T47D (cell line): Measurements from ENCODE around the gene UBE2E3.

Source experiments
- DNase-seq, 2 experiments: peaks; one replicate each; pipeline versions ENCODE4 v3.0.0 to v3.0.0-alpha.2; 2011 to 2012; ENCODE audit warnings: low read depth in 1 of 2, low spot score in 1 of 2
- JUND ChIP-seq: IDR thresholded peaks from 2 replicates; pipeline ENCODE4 v1.6.1; 2012; ENCODE audit warnings: low read depth
- in situ Hi-C: cut with HindIII; loops from 2 replicates; pipeline ENCODE4 v1.10.0; 2016; ENCODE audit warnings: low sequenced_read_pairs, low pct_unique_long_range_greater_than_20kb

UBE2E3 gene

DNA sequence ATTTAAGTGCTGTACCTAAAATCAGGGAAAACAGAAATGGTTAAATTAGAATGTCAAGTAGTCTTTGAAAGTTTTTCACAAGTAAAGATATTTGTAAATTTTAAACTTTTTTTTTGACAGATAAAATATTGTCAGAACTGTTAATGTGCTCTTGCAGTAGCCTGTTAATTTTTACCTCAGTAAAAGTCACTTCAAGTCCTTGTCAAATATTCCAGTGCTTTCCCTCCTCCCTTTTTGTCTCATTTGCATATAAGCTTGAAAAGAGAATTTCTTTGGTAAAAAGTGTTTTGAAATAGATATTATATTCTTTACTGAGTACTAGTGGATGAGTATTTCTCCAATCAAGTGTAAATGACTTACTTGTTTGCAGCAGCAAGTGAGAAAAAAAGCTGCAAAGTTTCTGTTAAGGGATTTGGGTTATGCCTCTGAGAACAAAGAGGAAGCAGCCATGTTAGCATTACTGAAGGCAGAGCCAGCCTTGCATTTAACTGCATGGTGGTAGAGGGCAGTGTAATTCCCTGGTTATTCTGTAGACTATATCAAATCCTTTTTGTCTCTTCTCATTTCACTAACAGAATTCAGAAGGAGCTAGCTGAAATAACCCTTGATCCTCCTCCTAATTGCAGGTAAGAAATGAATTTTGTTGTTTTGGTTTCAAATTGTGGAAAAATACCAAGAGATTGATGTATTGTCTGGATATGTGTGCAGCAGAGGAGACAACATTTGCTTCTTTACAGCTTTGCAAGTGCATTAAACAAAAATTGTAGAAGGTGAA is 3.2 kb downstream of the UBE2E3 start:
- no peak for TF ChIP-seq JUND
- DNase-seq: peak; percentile 26 to 55
- in situ Hi-C loops: no loop called here

- in situ Hi-C loops: no loop called here
- no peak for DNase-seq
- TF ChIP-seq JUND: no peak
Observed at GRCh38 chr2:180985771-180986395, 5.5 kb downstream of the UBE2E3 start.

DNA sequence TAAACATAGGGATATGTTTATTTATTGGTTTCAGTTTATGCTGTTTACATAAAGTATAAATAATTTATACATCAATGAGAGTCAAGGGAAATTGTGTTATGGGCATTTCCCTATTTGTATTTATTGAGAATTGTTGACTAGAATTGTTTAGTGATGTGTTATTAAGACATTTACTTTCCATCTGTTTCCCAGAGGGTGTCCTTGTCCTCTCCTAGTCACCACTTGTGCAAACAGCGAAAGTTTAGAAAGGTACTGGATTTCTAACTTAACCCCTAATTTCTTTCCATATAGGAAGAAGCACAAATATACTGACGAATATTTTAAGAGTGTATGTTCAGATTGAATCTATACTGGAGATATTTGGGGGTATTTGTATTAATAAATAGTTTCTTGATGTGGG is 6.7 kb downstream of the UBE2E3 start:
- no peak for DNase-seq
- in situ Hi-C loops: no loop called here
- TF ChIP-seq JUND: no peak

DNA sequence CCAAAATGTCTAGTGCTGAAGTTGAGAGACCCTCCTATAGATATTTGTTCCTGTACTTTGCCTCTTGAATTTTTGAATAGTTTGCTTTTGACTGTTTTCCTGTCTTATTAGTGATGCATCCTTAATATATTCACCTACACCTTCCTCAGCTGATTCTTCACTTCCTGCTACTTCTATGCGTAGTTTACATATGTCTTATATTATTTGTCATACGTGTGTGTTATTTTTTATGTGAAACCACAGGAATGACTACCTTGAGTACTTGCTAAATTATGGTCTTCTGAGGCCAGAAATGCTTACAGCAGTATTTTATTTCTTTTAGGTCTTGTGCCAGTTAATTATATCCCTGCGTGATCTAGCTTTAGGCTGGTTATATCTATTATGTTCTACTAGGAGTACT is 9.9 kb downstream of the UBE2E3 start:
- TF ChIP-seq JUND: no peak
- no peak for DNase-seq
- in situ Hi-C loops: no loop called here

DNA sequence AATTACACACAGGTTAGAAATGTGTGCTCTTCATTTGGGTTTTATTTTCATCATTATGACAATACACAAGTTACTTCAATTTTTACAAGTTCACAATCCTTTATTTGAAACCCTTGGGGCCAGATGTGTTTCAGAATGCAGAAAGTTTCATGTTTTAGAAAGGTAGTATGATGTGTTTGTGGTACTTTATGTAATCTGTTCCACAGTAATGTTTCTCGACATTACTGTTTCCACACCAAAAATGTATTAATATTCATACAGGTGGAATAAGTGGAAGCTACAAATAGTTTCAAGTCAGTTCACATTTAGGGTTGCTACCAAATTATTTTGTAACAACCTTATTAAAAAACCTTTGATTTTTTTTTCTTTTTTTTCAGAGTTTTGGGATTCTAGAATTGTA is 10.4 kb downstream of the UBE2E3 start:
- in situ Hi-C loops: no loop called here
- TF ChIP-seq JUND: no peak
- DNase-seq: no peak

DNA sequence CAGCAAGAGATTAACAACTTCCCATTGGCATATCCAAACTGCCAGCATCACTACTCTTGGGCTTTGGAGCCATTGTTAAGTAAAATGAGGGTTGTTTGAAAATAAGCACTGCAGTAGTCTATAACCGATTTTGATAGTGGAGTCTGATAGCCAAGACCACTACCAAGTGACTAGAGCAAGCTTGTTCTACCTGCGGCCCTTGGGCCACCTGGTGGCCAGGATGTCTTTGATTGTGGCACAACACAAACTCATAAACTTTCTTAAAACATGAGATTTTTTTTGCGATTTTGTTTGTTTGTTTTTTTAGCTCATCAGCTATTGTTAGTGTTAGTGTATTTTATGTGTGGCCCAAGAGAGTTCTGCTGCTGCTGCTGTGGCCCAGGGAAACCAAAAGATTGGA is 11.0 kb downstream of the UBE2E3 start:
- no peak for TF ChIP-seq JUND
- in situ Hi-C loops: no loop called here
- no peak for DNase-seq

DNA sequence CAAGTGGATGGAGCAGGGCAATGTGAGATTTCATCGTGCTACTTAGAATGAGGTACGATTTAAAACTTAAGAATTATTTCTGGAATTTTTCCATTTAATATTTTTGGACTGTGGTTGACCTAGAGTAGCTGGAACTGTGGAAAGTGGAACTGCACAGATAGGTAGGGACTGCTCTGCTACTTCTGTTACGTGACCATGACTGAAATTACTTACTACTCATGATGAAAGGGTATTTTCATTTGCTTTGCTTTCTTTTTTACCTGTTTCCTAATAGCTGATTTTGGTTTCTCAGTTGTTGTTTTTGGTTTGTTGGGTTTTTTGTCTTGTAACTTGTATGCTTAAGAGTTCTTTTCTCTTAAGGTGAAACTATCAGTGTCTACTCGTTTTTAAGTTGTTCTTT is 11.4 kb downstream of the UBE2E3 start:
- in situ Hi-C loops: no loop called here
- DNase-seq: no peak
- no peak for TF ChIP-seq JUND

GRCh38 chr2:180992994-180993393 is 12.6 kb downstream of the UBE2E3 start:
- DNase-seq: no peak
- in situ Hi-C loops: no loop called here
- no peak for TF ChIP-seq JUND

GRCh38 chr2:180999274-180999964 is 19.0 kb downstream of the UBE2E3 start:
- DNase-seq: no peak
- TF ChIP-seq JUND: no peak
- in situ Hi-C loops: no loop called here

DNA sequence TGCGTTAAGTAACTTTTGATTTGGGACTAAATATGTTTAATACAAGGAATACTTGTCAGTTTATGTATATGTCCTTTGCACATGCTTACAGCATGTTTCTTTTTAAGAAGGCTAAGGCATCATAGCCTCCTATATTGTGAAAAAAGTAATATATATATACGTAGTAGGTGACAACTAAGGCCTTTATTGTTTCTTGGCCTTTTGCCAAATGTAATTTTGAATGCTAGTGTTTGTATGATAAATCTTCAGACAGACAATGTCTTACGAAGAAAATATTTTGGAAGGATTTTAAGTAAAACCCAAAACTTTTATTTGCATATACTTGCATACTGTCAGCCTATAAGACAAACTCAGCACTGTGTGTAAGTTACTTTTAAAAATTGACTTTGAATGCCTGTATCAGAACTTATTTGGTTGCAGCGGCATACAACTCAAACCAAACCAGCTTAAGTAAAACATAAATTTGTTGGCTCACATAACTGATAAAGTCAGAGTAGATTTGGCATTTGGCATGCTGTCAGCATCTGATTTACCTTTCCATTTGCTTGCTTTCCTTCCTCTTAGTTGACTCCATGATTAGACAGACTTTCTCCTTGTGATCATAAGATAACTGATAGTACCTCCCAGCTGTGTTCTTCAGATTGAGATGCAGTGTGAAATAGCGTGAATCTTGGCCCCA is 24.4 kb downstream of the UBE2E3 start:
- no peak for TF ChIP-seq JUND
- no peak for DNase-seq
- in situ Hi-C loops: no loop called here

DNA sequence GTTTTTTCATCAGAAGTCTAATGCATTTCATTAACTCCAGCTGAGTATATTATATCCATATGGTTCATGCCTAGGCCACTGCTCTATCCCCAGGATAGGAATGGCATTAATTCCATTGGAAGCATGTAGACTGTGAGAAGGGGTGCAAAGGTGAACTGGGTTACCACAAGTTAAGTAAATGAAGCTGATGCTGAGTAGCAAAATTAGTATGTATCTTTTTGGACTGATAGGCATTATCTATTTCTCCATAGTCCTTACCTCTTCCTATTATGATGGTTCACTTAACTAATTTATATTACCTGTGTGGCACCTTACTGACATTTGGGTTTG is 24.9 kb downstream of the UBE2E3 start:
- DNase-seq: no peak
- TF ChIP-seq JUND: no peak
- in situ Hi-C loops: no loop called here

DNA sequence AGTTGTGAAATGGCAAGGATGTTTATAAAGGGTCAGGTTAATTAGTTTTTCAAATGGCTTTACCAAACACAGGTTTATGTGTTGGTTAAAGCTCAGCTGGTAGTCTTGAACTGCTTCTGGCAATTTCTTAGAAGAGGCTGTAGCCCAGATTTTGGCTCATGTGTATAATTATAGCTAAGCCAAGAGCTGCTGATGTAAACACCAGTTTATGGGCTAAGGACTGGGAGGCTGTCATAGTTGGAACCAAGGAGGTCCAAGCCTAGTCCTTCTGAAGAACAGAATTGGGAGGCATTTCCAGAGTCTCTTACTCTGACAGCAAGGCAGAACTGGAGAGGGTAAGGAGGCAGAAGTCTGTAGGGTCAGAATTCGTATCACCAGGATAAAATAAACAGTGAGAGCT is 25.4 kb downstream of the UBE2E3 start:
- no peak for TF ChIP-seq JUND
- in situ Hi-C loops: no loop called here
- DNase-seq: no peak
